HG03521 (cell line): Measurements from ENCODE around the gene MYO3A.

Source experiments
- ATAC-seq: cut with Tn5 transposase; IDR thresholded peaks from one replicate; pipeline ENCODE4 v1.9.1; 2021; ENCODE audit warnings: mild to moderate bottlenecking, moderate library complexity; ENCODE audit not compliant: unreplicated experiment

The MYO3A gene, protein sequence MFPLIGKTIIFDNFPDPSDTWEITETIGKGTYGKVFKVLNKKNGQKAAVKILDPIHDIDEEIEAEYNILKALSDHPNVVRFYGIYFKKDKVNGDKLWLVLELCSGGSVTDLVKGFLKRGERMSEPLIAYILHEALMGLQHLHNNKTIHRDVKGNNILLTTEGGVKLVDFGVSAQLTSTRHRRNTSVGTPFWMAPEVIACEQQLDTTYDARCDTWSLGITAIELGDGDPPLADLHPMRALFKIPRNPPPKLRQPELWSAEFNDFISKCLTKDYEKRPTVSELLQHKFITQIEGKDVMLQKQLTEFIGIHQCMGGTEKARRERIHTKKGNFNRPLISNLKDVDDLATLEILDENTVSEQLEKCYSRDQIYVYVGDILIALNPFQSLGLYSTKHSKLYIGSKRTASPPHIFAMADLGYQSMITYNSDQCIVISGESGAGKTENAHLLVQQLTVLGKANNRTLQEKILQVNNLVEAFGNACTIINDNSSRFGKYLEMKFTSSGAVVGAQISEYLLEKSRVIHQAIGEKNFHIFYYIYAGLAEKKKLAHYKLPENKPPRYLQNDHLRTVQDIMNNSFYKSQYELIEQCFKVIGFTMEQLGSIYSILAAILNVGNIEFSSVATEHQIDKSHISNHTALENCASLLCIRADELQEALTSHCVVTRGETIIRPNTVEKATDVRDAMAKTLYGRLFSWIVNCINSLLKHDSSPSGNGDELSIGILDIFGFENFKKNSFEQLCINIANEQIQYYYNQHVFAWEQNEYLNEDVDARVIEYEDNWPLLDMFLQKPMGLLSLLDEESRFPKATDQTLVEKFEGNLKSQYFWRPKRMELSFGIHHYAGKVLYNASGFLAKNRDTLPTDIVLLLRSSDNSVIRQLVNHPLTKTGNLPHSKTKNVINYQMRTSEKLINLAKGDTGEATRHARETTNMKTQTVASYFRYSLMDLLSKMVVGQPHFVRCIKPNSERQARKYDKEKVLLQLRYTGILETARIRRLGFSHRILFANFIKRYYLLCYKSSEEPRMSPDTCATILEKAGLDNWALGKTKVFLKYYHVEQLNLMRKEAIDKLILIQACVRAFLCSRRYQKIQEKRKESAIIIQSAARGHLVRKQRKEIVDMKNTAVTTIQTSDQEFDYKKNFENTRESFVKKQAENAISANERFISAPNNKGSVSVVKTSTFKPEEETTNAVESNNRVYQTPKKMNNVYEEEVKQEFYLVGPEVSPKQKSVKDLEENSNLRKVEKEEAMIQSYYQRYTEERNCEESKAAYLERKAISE (N-terminal part only)

DNA sequence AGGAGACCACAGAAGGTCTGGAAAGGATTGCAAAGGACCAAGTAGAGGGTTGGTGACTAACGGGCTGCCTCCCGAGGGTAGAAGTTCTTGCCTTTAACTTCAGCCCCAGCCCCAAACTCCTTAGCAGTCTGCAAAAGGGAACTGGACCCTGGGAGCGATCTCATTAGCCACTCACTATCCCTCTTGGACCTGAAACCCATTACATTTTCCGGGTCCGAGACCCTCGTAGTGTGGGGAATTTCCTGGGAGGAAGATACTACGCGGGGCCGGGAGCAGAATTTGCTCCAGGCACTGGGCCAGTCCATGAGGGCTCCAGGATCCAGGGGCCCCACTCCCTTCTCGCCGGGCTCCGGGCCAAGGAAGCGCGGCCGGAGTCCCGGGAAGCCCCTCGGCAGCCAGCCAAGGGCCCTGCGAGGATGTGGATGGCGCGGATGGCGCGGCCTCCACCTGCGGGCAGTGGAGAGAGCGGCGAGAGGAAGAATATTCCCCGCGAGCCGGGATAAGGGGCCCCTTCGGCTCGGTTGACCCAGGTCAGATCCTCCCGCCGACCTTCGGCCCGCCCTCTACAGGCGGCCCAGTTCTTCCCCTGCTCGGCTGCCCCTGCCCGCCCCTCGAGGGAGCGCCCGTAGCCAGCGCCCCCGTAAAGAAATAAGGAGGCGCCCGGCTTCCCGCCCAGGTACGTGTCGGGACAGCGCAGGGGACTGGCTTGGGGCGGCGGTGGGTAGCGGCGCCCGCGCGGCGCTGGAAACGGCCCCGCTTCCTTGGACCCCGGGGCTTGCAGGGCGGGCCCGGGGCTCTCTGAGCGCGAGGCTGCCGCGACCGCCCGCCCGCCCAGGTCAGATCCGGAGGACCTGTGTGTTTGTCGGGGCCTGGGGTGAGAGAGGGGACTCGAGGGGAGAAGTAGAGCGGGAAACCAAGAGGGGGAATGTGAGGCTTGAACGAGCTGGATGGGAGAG lies at the start of gene MYO3A:
MYO3A (plus strand) TSS at position 577 of the 956 bp plus-strand sequence. CDS start 17,882 bp downstream, outside the sequence.
- ATAC-seq = no peak

- ATAC-seq = no peak
Observed at GRCh38 chr10:25888627-25889026, 45.4 kb upstream of the MYO3A start.

DNA sequence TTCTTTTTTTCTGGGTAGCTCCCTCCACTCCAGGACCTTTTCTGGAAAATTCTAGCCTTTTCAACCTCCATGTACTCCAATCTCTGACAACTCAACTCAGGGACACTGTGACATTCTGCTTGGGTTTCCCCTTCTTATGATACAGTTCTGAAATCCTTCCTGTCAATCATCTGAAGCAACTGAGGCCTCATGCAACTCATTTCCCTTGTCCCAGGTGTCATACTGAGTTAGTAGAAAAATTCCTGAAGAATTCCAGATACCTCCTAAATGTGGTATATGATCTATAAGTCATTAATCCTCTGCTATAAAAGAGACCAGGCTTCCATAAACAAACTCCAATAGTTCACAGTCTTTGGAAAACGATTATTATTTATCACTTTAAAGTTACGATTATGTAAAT lies 43.0 kb upstream of the MYO3A start:
- ATAC-seq = no peak

DNA sequence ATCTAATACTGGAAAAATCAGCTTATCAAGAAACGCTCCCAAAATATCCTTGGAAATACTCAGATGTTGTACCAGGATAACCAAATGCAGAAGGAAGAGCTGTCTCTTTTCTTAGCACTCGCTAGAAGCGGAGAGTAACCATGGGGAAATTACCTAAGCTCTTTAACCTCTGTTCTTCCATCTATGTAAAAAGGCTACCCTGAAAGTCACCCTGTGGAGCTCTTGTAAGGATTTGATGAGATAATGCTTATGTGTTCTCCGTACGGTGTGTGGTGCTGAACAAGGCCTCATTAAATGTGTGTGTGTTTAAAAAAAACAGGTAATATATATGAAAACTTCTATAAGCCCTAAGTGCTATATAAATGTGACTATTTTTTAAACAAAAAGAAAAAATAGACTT lies 38.2 kb upstream of the MYO3A start:
- ATAC-seq = no peak

DNA sequence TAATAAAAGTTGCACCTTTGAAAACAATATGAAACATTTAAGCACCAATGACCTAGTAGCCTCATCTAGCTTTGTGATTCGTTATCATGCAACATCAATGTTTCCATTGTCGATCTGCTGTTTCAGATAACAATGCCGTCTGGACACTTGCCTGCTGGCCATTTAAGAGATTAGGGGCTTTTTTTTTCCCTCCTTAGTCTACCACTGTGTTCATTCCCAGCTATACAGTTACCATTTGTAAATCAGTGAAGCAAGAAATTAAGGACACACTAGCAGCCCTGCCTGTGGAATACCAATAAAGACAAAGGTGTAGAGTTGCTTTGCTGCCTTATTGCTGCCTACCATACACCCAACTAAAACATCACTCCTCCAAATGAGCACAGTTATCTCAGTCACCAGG lies 37.6 kb upstream of the MYO3A start:
- ATAC-seq = no peak

GRCh38 chr10:25899304-25899703 lies 34.7 kb upstream of the MYO3A start:
- no peak for ATAC-seq

GRCh38 chr10:25901199-25901598 lies 32.8 kb upstream of the MYO3A start:
- ATAC-seq = no peak

DNA sequence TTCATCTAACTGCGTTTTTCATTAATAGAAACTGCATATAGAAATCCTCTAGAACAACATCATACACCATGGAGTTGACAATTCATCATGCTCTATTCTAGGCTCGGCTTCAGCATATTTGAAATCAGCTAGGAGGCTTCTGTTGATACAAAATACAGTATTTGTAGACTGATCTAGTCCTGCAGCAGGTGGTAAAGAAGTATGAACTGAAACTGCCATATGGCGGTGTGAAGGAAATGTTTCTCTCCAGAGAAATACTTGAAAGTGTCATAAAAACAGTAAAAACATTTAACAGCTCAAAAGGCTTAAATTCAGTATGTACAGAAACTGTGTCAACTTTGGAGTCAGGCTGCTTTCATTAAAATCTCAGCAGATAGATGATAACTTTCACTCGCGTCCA lies 32.0 kb upstream of the MYO3A start:
- ATAC-seq = no peak

GRCh38 chr10:25907261-25907660 lies 26.8 kb upstream of the MYO3A start:
- ATAC-seq = no peak

GRCh38 chr10:25912866-25913265 lies 21.2 kb upstream of the MYO3A start:
- ATAC-seq = no peak

- no peak for ATAC-seq
Observed at GRCh38 chr10:25914776-25915175, 19.3 kb upstream of the MYO3A start.

DNA sequence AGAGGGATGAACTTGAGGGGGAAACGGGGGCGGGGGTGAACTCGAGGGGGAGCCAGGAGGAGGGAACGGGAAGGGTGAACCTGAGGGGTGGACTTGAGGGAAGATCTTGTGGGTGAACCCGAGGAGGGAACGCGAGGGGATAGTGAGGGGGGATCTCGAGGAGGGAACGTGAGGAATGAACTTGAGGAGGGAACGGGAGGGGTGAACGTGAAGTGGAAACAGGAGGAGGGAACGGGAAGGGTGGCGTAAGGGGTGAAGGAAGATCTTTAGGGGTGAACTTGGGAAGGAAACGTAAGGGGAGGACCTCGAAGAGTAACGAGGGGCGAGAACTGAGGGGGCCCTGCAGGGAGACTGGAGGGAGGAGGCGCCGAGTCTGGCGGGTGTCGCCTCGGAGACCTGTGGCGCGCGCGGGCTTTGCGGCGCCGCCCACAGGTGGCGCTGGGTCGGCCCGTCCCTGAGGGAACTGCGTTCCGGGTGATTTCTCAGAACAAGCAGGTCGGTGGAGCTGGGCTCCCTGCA lies 651 bp downstream of the MYO3A start:
- ATAC-seq = peak; percentile 60

DNA sequence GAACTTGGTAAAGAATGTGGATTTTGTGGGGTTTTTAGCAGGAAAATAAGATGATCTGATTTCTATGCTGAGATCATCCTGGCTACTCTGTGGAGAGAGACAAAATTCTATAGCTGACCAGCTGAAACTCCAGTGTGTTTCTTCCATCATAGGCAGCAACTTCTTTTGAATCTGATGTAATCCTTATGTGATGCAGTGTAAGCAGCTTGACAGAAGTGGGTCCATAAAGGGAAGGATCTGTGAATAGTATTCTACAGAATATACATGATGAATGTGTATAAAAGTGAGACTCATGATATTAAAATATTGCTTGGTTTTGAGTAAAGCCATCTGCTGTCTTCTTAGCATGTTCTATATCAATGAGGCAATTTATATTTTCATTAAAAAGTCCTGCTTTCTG lies 4.4 kb downstream of the MYO3A start:
- no peak for ATAC-seq

GRCh38 chr10:25944771-25945170 lies 10.7 kb downstream of the MYO3A start:
- no peak for ATAC-seq

DNA sequence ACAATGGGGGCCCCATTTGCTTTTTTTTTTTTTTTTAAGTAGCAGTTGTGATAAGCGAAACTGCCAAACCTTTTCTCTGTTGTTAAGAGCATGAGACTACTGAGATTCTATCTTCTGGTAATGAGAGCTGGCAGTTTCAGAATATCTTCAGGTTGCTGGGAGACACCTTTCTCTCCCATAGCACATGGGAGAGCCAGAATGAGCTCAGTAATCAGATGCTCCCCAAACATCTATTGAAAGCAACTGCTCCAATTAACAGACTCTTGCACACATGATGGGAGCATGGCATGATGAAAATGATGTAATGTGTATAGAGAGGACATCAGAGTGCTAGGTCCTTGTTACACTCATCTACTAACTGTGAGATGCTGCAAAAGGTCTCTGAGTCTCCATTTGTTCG lies 18.8 kb downstream of the MYO3A start:
- no peak for ATAC-seq

DNA sequence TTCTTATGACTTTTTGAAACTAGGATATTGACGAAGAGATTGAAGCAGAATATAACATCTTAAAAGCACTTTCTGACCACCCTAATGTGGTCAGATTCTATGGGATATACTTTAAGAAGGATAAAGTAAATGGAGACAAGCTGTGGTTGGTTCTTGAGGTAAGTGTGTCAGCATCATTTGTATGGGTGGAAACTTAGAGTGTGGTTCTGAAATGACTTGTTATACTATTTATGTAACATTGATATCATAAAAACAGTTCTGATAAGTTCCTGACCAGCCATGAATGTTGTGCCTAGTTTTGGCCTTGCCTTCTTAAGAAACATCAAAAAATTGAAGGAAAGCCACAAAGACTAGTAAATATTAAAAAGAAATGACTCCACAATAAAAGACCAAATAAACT lies 20.8 kb downstream of the MYO3A start:
- ATAC-seq = no peak

DNA sequence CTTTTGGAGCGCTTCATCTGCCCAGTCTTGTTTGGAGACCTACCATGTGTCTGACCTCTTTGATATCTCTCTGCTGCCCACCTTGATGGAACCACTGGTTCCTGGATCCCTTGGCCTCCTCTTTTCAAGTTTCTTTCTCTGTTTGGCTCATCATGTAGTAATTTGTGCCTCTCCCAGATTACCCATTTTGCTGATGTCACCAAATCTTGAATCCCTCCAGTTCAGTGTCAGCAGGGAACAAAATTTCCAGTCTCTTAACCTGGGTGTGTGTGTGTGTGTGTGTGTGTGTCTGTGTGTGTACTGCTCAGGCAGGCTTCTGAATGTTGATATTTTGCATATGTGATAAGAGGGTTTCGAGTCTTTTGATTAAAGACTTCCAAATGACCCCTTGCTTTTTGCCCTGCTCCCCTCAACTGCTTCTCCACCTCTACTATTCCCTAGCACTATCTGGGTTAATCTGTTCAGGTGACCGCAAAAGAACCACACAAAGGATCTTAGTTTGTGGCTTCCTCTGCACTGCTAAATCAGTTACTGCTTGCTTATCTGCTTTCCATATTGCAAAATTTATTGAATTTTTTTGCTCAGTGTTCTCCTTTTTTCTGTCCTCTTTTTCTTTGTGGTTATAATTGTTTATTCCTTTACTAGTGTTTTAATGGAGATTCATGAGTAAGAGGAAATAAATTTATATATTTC lies 25.7 kb downstream of the MYO3A start:
- ATAC-seq = no peak

DNA sequence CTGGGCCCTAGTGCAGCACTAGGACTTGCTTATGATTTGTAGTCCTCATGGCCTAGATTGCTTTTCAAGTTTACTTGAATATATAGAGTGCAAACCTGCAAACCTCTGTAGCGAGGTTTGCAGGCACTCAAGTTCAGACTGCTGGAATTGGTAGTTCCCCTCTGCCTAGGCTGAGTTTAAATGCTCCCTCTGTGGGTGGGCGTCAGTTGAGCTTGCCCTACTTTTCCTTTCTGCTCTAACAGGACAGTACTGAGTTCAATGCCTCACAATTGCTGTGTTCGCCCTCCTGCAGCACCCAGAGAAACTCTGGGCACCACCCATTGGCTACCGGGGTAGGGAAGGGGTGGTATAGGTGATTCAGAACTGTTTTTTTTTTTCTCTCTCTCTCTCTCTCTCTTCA lies 31.6 kb downstream of the MYO3A start:
- no peak for ATAC-seq

- ATAC-seq = no peak
Observed at GRCh38 chr10:25966844-25967243, 32.8 kb downstream of the MYO3A start.
